Muscle layer of colon (tissue), 2 donors: ENCODE results near the gene FEV.

Experiments used
- H3K27ac ChIP-seq: one replicate; pipeline ENCODE4 v1.7.0; 2013; ENCODE audit warnings: low read depth, mild to moderate bottlenecking, low read length, moderate library complexity
- H3K27me3 ChIP-seq, 2 donors: one replicate each; pipeline ENCODE4 v1.7.0; 2013; ENCODE audit warnings: low read length in 2 of 2, mild to moderate bottlenecking in 2 of 2; ENCODE audit not compliant: insufficient read depth in 2 of 2, control insufficient read depth in 1 of 2
- H3K36me3 ChIP-seq: one replicate; pipeline ENCODE4 v1.7.0; 2013; ENCODE audit warnings: mild to moderate bottlenecking, low read length; ENCODE audit not compliant: insufficient read depth
- H3K4me1 ChIP-seq: one replicate; pipeline ENCODE4 v1.7.0; 2013; ENCODE audit warnings: mild to moderate bottlenecking, low read length; ENCODE audit not compliant: insufficient read depth
- H3K4me3 ChIP-seq, 2 donors: one replicate each; pipeline ENCODE4 v1.7.0; 2013; ENCODE audit warnings: low read length in 2 of 2, low read depth in 1 of 2, mild to moderate bottlenecking in 1 of 2, moderate library complexity in 1 of 2
- H3K9ac ChIP-seq: one replicate; pipeline ENCODE4 v1.7.0; 2013; ENCODE audit warnings: low read length
- H3K9me3 ChIP-seq: one replicate; pipeline ENCODE4 v1.7.0; 2013; ENCODE audit warnings: mild to moderate bottlenecking, low read length
- donor health status: abdominal sarcoma.
- donor health status: Adenocarcinoma of cecum.

The FEV gene

DNA sequence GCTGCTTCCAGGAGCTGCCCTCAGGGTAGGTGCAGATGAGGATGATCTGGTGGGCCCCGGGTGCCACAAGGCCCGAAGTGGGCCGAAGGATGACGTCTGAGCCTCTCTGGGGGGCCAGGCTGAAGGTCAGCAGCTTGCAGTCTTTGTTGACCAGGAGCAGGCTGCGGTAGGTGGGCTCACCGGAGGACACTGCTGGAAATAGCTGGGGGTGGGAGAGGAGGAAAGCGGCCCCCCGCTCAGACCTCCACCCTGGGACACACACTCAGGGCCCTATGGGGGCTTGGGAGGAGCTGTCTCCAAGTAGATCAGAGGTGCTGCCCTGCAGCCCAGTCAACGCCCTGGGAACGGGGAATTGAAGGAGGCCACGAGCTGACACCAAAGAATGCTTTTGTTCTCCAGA, 39.1 kb upstream of the FEV start:
- H3K27me3 ChIP-seq: peaks cover 0 to 6% of the 10 kb centered on the region in 2 donors
- H3K9ac ChIP-seq: no peak overlapping the region
- H3K27ac ChIP-seq: no peak overlapping the region
- no peak overlapping the region for H3K4me3 ChIP-seq
- no peaks in the 10 kb centered on the region for H3K36me3 ChIP-seq
- no peaks in the 10 kb centered on the region for H3K9me3 ChIP-seq
- H3K4me1 ChIP-seq: no peaks in the 10 kb centered on the region

DNA sequence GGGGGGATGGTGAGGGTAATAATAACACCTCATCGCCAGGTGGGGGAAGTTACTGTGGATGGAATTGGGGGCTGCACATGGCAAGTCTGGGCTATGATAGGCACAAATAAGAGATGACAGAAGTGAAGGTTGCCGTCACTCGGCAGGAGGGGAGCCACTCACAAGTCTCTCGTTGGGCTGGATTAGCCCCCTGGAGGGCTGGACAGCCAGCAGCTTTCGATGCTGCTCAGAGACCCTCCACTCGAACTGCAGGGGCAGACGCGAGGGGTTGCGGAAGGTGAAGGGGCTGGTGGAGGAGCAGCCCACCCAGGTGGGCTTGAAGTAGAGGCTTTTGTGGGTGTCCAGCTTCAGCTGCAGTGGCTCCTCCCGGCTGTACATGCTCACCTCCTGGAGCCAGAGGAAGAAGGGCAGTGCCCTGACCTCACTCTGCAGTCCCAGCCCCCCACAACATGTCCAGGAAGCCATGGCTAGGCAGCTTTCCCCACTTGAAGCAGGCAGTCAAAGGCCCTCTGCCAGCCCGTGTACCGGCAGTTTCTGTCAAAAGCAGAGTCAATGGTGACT, 38.1 kb upstream of the FEV start:
- Histone ChIP-seq H3K4me1 (no peaks in the 10 kb centered on the region), H3K27ac (no peak overlapping the region), H3K4me3 (no peak overlapping the region), H3K9me3 (no peaks in the 10 kb centered on the region), H3K36me3 (no peaks in the 10 kb centered on the region), H3K27me3 (no peaks in the 10 kb centered on the region), H3K9ac (no peak overlapping the region)

DNA sequence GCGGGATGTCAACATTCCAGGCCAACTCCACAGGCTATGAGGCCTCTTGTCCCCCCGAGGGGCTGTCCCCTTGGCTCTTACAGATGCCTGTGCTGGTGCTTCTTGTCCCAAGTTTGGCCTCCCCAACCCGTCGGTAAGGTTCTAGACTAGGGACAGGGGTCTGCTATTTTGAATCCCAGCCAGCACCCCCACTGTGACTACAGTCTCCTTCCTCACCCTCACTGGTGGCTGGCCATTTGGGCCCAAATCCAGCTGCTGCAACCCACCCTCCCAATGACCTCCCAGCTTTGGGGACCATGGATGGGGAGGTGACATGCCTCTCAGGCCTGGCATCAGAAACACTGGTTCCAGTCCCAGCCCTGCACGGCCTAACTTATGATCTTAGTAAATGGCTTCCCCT, 37.6 kb upstream of the FEV start:
- Histone ChIP-seq H3K4me3 (no peak overlapping the region), H3K9me3 (no peaks in the 10 kb centered on the region), H3K36me3 (no peaks in the 10 kb centered on the region), H3K27me3 (no peaks in the 10 kb centered on the region), H3K27ac (no peak overlapping the region), H3K9ac (no peak overlapping the region), H3K4me1 (no peaks in the 10 kb centered on the region)

DNA sequence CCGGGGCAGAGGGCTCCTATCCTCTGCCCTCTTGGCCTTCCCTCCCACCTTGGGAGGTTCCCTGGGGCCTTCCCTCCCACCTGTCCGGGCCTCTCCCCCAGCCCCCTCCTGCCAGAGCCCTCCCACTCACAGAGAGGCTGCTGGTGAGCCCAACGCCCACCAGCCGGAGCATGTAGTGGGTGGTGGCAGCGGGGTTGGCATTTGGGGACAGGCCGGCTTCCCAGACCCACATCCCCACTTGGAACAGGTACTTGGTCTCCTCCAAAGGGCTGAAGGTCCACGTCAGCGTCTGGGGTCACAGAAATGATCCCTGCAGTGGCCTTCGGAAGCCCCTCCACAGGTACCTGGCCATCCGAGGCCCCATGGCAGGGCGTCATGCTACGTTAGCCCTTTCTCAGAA, 37.1 kb upstream of the FEV start:
- Histone ChIP-seq H3K27me3 (no peaks in the 10 kb centered on the region), H3K27ac (no peak overlapping the region), H3K4me1 (no peaks in the 10 kb centered on the region), H3K9ac (no peak overlapping the region), H3K4me3 (no peak overlapping the region), H3K36me3 (no peaks in the 10 kb centered on the region), H3K9me3 (no peaks in the 10 kb centered on the region)

DNA sequence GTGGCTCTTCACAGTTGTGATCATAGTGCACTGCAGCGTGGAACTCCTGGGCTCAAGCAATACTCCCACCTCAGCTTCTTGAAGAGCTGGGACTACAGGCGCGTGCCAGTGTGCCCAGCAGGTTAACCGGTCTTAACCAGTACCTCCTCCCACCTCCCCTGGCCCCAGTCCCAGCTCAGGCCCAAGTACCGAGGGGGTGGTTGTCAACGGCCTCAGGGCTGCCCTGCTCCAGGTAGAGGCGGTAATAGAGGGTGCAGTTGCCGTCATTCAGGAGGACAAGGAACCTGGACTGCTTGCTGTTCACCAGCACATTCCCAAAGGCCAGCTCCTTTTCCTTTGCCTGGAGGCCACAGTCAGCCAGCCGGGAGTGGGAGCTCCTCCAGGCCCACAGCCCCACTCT, 36.6 kb upstream of the FEV start:
- H3K4me1 ChIP-seq: no peaks in the 10 kb centered on the region
- H3K4me3 ChIP-seq: no peak overlapping the region
- no peak overlapping the region for H3K27ac ChIP-seq
- H3K27me3 ChIP-seq: no peaks in the 10 kb centered on the region
- no peak overlapping the region for H3K9ac ChIP-seq
- H3K9me3 ChIP-seq: no peaks in the 10 kb centered on the region
- H3K36me3 ChIP-seq: no peaks in the 10 kb centered on the region

DNA sequence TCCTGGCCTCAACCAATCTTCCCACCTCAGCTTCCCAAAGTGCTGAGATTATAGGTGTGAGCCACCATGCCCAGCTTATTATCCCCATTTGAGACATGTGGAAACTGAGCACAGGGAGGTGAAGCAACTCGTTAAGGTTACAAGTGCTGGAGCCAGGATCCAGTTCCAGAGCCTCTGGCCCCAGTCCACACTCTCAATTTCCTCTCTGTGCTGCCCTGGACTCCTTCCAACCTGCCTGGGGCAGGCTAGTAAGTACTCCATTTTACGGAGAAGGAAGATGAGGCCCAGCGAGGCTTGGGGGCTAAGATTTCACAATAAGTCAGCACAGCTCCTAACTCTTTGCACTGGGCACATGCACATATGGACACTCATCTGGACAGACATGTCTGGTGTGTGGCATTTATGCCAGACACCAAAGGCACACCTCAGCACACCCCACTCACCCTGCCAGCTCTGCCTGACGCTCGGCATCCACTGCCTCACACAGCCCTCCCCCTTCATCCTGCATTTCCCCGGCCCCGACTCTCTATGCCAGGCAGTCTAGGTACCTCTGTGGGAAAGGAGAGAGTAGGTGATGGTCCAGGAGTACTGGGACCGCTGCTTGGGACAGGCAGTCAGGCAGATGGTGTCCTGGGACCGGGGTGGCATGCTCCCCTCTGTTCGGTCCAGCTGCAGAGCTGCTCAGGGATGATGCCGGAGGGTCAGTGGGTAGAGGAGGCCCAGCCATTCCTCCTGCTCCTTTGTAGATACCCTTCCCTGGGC, 35.8 kb upstream of the FEV start:
- Histone ChIP-seq H3K36me3 (no peaks in the 10 kb centered on the region), H3K4me1 (no peaks in the 10 kb centered on the region), H3K27ac (no peak overlapping the region)

DNA sequence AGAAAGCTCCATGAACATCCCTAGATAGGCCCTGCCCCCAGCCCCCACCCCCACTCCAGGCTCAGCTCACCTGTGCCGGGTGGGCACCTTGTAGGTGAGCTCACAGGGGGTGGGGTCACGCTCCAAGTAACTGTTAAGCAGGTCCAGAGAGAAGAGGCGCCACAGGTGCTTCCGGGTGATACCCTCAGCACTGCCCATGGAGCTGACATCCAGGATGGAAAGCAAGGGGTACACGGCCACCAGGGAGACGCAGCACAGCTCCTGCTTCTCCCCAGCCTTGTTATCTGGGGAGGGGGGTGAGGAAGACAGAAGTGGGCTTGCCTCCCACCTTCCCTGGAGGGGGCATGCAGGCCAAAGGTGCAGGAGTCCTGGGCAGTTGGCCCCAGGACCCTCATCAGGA, 34.5 kb upstream of the FEV start:
- no peaks in the 10 kb centered on the region for H3K4me1 ChIP-seq
- H3K4me3 ChIP-seq: no peak overlapping the region
- H3K9me3 ChIP-seq: no peaks in the 10 kb centered on the region
- H3K27ac ChIP-seq: no peak overlapping the region
- no peaks in the 10 kb centered on the region for H3K36me3 ChIP-seq
- no peak overlapping the region for H3K9ac ChIP-seq
- no peaks in the 10 kb centered on the region for H3K27me3 ChIP-seq

More for the DNA sequence above, 35.8 kb upstream of the FEV start:
- Histone ChIP-seq H3K4me3 (no peak overlapping the region), H3K9me3 (no peaks in the 10 kb centered on the region), H3K27me3 (no peaks in the 10 kb centered on the region), H3K9ac (no peak overlapping the region)

DNA sequence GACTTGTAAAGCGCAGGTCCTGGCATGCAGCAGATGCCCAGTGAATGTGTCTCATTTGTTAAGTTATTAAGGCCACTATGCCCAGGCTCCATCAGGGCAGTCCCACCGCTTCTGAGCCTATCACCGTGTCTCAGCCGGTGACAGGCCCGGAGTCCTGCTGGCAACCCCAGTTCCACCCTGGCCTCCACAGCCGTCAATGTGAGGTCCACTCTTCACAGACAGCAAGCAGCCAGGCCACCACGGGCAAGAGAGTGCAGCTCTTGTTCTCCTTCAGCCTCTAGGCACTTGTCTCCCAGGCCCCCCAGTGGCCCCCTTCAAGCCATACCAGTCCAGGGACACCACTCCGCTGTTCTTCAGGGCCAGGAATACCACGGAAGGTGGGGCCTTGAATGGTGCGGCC, 33.7 kb upstream of the FEV start:
- H3K36me3 ChIP-seq: no peaks in the 10 kb centered on the region
- no peaks in the 10 kb centered on the region for H3K4me1 ChIP-seq
- no peaks in the 10 kb centered on the region for H3K9me3 ChIP-seq
- no peak overlapping the region for H3K4me3 ChIP-seq
- H3K27ac ChIP-seq: no peak overlapping the region
- no peaks in the 10 kb centered on the region for H3K27me3 ChIP-seq
- H3K9ac ChIP-seq: no peak overlapping the region

DNA sequence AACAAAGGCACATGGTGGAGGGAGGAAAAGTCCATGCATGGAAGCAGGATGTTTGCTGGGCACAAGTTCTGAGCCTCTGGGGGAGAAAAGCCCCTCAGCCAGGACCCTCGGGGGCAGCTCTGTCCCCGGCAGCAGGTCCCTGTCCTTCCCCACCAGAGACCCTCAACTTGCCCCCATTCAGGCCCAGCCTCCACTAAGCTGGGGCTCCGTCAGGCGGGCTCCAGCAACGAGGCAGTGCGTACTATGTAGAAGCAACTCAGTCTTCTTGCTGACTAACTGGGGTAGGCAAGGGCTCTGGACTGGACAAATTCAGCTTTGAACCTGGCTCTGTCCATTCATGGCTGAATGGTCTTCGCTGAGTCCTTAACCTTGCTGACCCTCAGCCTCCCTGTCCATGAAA, 33.3 kb upstream of the FEV start:
- Histone ChIP-seq H3K36me3 (no peaks in the 10 kb centered on the region), H3K4me3 (no peak overlapping the region), H3K4me1 (no peaks in the 10 kb centered on the region), H3K27me3 (no peaks in the 10 kb centered on the region), H3K9ac (no peak overlapping the region), H3K27ac (no peak overlapping the region), H3K9me3 (no peaks in the 10 kb centered on the region)

DNA sequence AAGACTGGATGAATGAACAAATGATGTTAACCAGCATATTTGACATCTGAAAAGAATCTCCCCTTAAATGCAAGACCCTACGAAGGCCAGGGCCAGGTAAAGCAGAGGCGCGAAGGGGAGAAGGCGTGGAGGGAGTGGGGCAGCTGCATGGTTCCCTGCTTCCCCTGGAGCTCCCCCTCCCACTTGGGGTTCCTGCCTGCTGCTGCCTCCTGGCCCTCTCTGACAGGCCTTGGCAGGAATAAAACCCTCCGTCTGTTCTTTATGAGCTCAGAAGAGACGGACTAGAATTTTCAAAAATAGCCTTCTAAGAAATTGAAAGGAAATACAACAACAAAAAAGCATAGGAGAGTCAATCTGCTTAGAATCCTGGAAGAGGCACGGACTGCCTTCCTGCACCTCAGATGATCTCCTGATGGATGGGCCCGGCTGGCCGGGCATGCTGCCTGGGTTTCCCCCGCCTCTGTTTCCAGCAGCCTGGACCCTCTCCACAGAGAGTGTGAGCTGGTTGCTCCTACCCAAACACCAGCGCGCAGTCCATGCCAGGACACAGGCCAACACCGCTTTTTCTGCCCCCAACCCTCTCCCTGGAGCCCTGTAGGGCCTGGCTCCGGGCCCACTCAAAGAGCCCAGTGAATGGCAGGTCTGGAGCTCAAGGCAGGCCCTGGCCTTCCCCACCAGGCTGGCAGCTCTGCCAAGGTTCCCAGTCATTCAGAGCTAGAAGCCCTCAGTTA, 32.4 kb upstream of the FEV start:
- no peaks in the 10 kb centered on the region for H3K27me3 ChIP-seq
- H3K36me3 ChIP-seq: no peaks in the 10 kb centered on the region
- H3K9ac ChIP-seq: no peak overlapping the region
- no peaks in the 10 kb centered on the region for H3K4me1 ChIP-seq
- no peak overlapping the region for H3K4me3 ChIP-seq
- H3K27ac ChIP-seq: no peak overlapping the region
- H3K9me3 ChIP-seq: no peaks in the 10 kb centered on the region

DNA sequence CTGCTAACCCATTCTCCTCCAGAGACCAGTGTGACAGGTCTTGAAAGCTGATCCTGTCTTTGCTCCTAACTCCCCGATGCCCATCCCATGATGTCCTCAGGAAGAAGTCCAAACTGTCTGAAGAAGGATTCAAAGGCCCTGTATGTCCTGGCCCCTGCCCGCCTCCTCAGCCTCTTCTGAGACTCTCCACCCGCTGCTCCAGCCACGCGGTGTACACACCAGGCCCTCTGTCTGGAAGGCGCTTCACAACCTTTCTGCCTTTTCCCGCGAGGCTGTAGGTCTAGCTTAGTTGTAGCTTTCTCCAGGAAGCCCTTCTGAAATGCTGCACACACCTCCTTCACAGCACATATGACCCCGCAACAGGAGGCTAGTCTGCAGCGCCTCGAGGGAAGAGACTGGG, 31.7 kb upstream of the FEV start:
- no peak overlapping the region for H3K27ac ChIP-seq
- H3K4me3 ChIP-seq: no peak overlapping the region
- H3K4me1 ChIP-seq: no peaks in the 10 kb centered on the region
- H3K27me3 ChIP-seq: no peaks in the 10 kb centered on the region
- no peaks in the 10 kb centered on the region for H3K9me3 ChIP-seq
- H3K36me3 ChIP-seq: no peaks in the 10 kb centered on the region
- no peak overlapping the region for H3K9ac ChIP-seq
